Sigmoid colon (tissue), 7 donors: ENCODE results near the gene SDK1. TPM values are rescaled to one million over a fixed set of nuclear protein-coding genes. Genes with fewer than 3 reads are reported as not detected.
"Not testable (repeated sequence)": the region's sequence is repeated elsewhere in the genome, so short reads cannot be mapped to it uniquely, and the experiment has no call there.

ENCODE experiments used
- DNase-seq: peaks from one replicate; pipeline ENCODE4 v3.0.0-alpha.2; 2019
- H3K27ac ChIP-seq, 4 donors: fragments of 200-600 bp; sonication (generic); one replicate each; pipeline ENCODE4 v1.5.1; 2016 to 2019; ENCODE audit warnings: mild to moderate bottlenecking in 1 of 4
- H3K27me3 ChIP-seq, 3 donors: fragments of 200-600 bp; sonication (generic); one replicate each; pipeline ENCODE4 v1.5.1; 2019; ENCODE audit warnings: mild to moderate bottlenecking in 1 of 3
- H3K36me3 ChIP-seq, 4 donors: fragments of 200-600 bp; sonication (generic); one replicate each; pipeline ENCODE4 v1.5.1; 2016 to 2019
- H3K4me1 ChIP-seq, 4 donors: fragments of 200-600 bp; sonication (generic); one replicate each; pipeline ENCODE4 v1.5.1; 2017 to 2019
- H3K4me3 ChIP-seq, 4 donors: fragments of 200-600 bp; sonication (generic); one replicate each; pipeline ENCODE4 v1.5.1; 2017 to 2019; ENCODE audit warnings: mild to moderate bottlenecking in 2 of 4, moderate library complexity in 1 of 4
- H3K9me3 ChIP-seq, 4 donors: fragments of 200-600 bp in 3 of 4; sonication (generic) in 3 of 4; one replicate each; pipeline versions ENCODE4 v1.5.1 to v1.6.1; 2013 to 2019
- EP300 ChIP-seq, 4 donors: sonication (generic); formaldehyde crosslinking; IDR thresholded peaks; one replicate each; pipeline ENCODE4 v1.6.1; 2017; ENCODE audit warnings: antibody characterized with exemption in 4 of 4
- POLR2A ChIP-seq, 2 donors: fragments of 450-650 bp; IDR thresholded peaks; one replicate each; pipeline ENCODE4 v1.6.1; 2016; ENCODE audit warnings: antibody characterized with exemption in 2 of 2, mild to moderate bottlenecking in 2 of 2, moderate library complexity in 2 of 2
- POLR2AphosphoS5 ChIP-seq, 4 donors: sonication (generic); formaldehyde crosslinking; IDR thresholded peaks; one replicate each; pipeline ENCODE4 v1.6.1; 2017; ENCODE audit warnings: antibody characterized with exemption in 4 of 4
- WGBS, 2 donors: extraction: QIAGEN DNeasy Blood & Tissue Kit; methylation state at CpG; one replicate each; pipeline ENCODE4 v1.1.7; 2013; 5-methylcytosine and 5-hydroxymethylcytosine counted together
- intact Hi-C: fragments of 100-400 bp; cut with DNase I; formaldehyde crosslinking; loops from one replicate; pipeline ENCODE4 v1.15.1; 2023
- polyA plus RNA-seq, 3 donors: library from polyadenylated mRNA; stranded (reverse); fragments of 200-250 nt; gene quantifications; one replicate each; pipeline ENCODE4 v1.2.3, GENCODE V29; 2013
- total RNA-seq, 4 donors: library from RNA; depleted of rRNA; stranded (reverse); fragments of >200 nt; gene quantifications; one replicate each; pipeline ENCODE4 v1.1.0, GENCODE V29; 2016
- TF ChIP-seq, protein P1 (sequence below), 4 experiments: fragments of 450-650 bp in 3 of 4; fragments of 200-600 bp in 1 of 4; IDR thresholded peaks; one replicate each; pipeline ENCODE4 v1.5.1; 2016 to 2019; ENCODE audit warnings: antibody characterized with exemption in 4 of 4, mild to moderate bottlenecking in 3 of 4, moderate library complexity in 2 of 4
- donor health status: healthy with polysubstance abuse.
- donor health status: Bipolar disorder and iron deficiency.
- donor health status: healthy.

SDK1 gene
- total and polyA plus RNA-seq, 7 donors, result under 0.01 to 23.0 (median 10.0) TPM; not detected in 1

DNA sequence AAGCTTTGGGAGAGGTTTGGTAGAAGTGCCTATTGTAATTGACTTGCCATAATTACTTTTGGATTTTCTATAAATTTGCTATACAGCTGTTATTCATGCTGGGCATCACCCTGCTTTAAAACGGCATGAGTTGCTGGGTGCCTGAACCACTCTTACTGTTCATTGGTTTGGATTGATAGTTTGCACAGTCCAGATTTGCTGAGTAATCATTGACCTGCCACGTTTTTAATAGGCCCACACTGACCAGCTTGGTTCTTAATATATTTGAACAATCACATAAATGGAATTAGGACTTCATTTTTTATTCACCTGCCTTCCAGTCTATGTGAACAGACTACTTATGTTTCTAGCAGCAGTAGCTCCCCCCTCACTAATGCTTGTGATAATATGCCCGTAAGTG lies 630.8 kb downstream of the SDK1 start:
- WGBS, 2 donors, result 66 to 68% methylated on average over 3 of the region's 3 CpGs
- H3K4me3 ChIP-seq, result no peak overlapping the region
- intact Hi-C loops, result no loop called here

DNA sequence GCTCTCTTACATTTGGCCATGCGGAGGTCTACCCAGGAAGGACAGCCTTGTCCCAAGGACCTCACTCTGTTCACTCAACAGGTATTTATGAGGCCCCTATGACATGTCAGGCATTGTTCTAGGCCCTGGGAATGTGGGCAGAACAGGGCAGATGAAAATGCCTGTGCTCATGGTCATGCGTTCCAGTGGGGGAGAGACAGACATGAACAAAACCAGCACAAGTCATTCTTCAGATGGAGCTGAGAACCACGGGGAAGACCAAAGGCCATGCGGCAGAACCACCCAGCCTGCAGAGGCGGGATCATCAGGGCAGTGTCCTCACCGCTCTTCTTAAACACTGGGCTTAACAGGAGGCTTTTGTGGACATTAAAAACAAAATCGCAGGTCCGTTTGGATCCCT lies 636.1 kb downstream of the SDK1 start:
- DNase-seq, result no peak
- no peaks in the 10 kb centered on the region for H3K4me1 ChIP-seq
- no peaks in the 10 kb centered on the region for H3K36me3 ChIP-seq
- H3K4me3 ChIP-seq, result no peak overlapping the region
- no peaks in the 10 kb centered on the region for H3K27me3 ChIP-seq
- 94% methylated on average over 8 of the region's 8 CpGs for WGBS, 2 donors
- TF ChIP-seq POLR2AphosphoS5 (IDR thresholded peaks at IDR 0.05) (no peak), EP300 (IDR thresholded peaks at IDR 0.05) (no peak), POLR2A (IDR thresholded peaks at IDR 0.05) (no peak)
- TF ChIP-seq, protein P1, sequence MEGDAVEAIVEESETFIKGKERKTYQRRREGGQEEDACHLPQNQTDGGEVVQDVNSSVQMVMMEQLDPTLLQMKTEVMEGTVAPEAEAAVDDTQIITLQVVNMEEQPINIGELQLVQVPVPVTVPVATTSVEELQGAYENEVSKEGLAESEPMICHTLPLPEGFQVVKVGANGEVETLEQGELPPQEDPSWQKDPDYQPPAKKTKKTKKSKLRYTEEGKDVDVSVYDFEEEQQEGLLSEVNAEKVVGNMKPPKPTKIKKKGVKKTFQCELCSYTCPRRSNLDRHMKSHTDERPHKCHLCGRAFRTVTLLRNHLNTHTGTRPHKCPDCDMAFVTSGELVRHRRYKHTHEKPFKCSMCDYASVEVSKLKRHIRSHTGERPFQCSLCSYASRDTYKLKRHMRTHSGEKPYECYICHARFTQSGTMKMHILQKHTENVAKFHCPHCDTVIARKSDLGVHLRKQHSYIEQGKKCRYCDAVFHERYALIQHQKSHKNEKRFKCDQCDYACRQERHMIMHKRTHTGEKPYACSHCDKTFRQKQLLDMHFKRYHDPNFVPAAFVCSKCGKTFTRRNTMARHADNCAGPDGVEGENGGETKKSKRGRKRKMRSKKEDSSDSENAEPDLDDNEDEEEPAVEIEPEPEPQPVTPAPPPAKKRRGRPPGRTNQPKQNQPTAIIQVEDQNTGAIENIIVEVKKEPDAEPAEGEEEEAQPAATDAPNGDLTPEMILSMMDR (IDR thresholded peaks at IDR 0.05), result no peak
- intact Hi-C loops, result no loop called here
- H3K9me3 ChIP-seq, result no peaks in the 10 kb centered on the region
- no peak overlapping the region for H3K27ac ChIP-seq

More for the DNA sequence above, 630.8 kb downstream of the SDK1 start:
- no peaks in the 10 kb centered on the region for H3K4me1 ChIP-seq
- H3K27ac ChIP-seq, result no peak overlapping the region
- no peaks in the 10 kb centered on the region for H3K9me3 ChIP-seq
- TF ChIP-seq EP300 (IDR thresholded peaks at IDR 0.05) (no peak), POLR2AphosphoS5 (IDR thresholded peaks at IDR 0.05) (no peak), POLR2A (IDR thresholded peaks at IDR 0.05) (no peak)
- TF ChIP-seq, protein P1 (IDR thresholded peaks at IDR 0.05), result no peak
- no peaks in the 10 kb centered on the region for H3K36me3 ChIP-seq
- H3K27me3 ChIP-seq, result no peaks in the 10 kb centered on the region
- no peak for DNase-seq

DNA sequence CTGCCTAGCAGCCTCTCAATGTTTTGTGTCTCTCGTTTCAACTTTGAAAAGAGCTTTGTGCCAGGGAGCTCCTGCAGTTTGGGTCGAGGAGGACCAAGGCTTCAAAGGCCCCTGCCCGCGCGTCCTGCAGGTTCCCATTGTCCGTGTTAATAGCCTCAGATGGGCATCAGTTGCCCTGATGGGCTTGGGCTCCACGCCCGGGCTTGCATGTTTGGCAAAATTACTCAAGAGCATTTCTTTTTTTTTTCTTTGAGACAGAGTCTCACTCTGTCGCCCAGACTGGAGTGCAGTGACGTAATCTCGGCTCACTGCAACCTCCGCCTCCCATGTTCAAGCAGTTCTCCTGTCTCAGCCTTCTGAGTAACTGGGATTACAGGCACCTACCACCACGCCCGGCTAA lies 636.6 kb downstream of the SDK1 start:
- TF ChIP-seq, protein P1 (IDR thresholded peaks at IDR 0.05), result no peak
- TF ChIP-seq POLR2A (IDR thresholded peaks at IDR 0.05), result no peak
- no peak for TF ChIP-seq EP300 (IDR thresholded peaks at IDR 0.05)
- TF ChIP-seq POLR2AphosphoS5 (IDR thresholded peaks at IDR 0.05), result no peak
- intact Hi-C loops, result no loop called here
- WGBS, 2 donors, result 94 to 95% methylated on average over 14 of the region's 14 CpGs
- Histone ChIP-seq H3K36me3 (no peaks in the 10 kb centered on the region), H3K9me3 (no peaks in the 10 kb centered on the region), H3K4me3 (no peak overlapping the region), H3K27me3 (no peaks in the 10 kb centered on the region), H3K4me1 (no peaks in the 10 kb centered on the region), H3K27ac (no peak overlapping the region)
- no peak for DNase-seq

DNA sequence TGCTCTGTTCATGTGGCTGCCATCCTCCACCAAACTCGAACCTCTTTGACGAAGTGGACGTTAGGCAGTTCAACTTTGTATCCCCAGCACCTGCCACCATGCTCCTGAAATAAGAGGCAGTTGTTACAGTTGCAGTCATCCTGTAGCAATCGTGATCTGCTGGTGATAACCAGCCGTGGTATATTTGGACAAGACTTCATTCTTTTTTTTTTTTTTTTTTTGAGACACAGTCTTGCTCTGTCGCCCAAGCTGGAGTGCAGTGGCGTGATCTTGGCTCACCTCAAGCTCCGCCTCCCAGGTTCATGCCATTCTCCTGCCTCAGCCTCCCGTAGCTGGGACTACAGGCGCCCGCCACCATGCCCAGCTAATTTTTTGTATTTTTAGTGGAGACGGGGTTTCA lies 640.7 kb downstream of the SDK1 start:
- H3K27me3 ChIP-seq, DNase-seq, H3K36me3 ChIP-seq, H3K4me1 ChIP-seq, H3K27ac ChIP-seq, intact Hi-C loops, H3K4me3 ChIP-seq, H3K9me3 ChIP-seq: not testable (repeated sequence)
- 88 to 92% methylated on average over 12 of the region's 12 CpGs for WGBS, 2 donors

DNA sequence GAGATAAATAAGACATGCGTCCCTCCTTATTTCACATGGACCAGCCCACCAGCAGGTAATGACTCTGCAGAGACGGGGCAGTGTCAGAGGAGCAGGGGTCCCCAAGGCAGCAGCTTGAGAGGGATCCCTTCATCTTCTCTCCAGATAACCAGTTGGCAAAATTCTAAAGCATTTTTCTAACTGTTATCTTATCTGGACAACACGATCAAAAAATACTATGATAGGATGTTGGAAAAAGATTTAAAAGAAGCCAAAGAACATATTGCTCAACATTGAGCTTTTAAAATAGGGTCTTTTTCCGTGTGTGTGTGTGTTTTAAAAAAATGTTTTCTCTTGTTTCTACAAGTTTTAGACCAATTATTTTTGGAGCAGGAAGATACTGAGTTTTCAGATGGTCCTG lies 641.2 kb downstream of the SDK1 start:
- Histone ChIP-seq H3K4me3 (no peak overlapping the region), H3K4me1 (no peaks in the 10 kb centered on the region), H3K27me3 (no peaks in the 10 kb centered on the region), H3K9me3 (peaks cover 0 to 4% (median 2%) of the 10 kb centered on the region in 4 donors), H3K36me3 (no peaks in the 10 kb centered on the region), H3K27ac (no peak overlapping the region)
- TF ChIP-seq POLR2AphosphoS5 (IDR thresholded peaks at IDR 0.05) (no peak), EP300 (IDR thresholded peaks at IDR 0.05) (no peak), POLR2A (IDR thresholded peaks at IDR 0.05) (no peak)
- TF ChIP-seq, protein P1 (IDR thresholded peaks at IDR 0.05), result no peak
- intact Hi-C loops, result no loop called here
- DNase-seq, result no peak
- WGBS, 2 donors, result 67 to 87% methylated on average over 4 of the region's 4 CpGs
